Measurements from ENCODE around the gene GCH1. TPM values are rescaled to one million over a fixed set of nuclear protein-coding genes. Genes with fewer than 3 reads are reported as not detected.

Gene GCH1
- total RNA-seq, 1 experiment from 2014 or later, result 7.7 TPM

DNA sequence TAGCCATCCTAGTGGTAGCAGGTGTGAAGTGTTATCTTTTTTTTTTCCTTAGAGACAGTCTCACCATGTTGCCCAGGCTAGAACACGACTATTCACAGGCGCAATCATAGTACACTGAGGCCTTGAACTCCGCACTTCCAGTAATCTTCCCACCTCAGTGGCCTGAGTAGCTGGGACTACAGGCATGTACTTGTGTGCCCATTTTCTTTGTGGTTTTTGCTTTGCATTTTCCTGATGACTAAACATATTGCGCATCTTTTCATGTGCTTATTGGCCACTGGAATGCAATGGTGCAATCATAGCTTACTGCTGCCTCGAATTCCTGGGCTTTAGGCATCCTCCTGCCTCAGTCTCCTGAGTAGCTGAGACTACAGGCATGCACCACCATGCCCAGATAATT lies 33.3 kb upstream of the GCH1 start:
- no TSS peak for BruUV-seq (replicated peaks)
- POLR2A ChIA-PET (ENCODE audit: low non-redundant PET), result no interaction called here
- Histone ChIP-seq H3K27me3 (replicated peaks; ENCODE audit: insufficient read depth, low read depth, low read length, poor library complexity) (no peaks in the 10 kb centered on the region), H3K27ac (ENCODE audit: low read depth, low read length, poor library complexity, severe bottlenecking) (no peak overlapping the region), H3K4me1 (ENCODE audit: insufficient read depth, low read length, poor library complexity, severe bottlenecking) (peaks cover 4% of the 10 kb centered on the region), H3K36me3 (ENCODE audit: insufficient read depth, low read length, poor library complexity, severe bottlenecking) (peaks cover 9% of the 10 kb centered on the region), H3K4me3 (ENCODE audit: low read depth, low read length, poor library complexity, severe bottlenecking) (no peak overlapping the region), H3K9me3 (ENCODE audit: low read depth, low read length, poor library complexity, severe bottlenecking) (no peaks in the 10 kb centered on the region)
- TF ChIP-seq, protein P1, sequence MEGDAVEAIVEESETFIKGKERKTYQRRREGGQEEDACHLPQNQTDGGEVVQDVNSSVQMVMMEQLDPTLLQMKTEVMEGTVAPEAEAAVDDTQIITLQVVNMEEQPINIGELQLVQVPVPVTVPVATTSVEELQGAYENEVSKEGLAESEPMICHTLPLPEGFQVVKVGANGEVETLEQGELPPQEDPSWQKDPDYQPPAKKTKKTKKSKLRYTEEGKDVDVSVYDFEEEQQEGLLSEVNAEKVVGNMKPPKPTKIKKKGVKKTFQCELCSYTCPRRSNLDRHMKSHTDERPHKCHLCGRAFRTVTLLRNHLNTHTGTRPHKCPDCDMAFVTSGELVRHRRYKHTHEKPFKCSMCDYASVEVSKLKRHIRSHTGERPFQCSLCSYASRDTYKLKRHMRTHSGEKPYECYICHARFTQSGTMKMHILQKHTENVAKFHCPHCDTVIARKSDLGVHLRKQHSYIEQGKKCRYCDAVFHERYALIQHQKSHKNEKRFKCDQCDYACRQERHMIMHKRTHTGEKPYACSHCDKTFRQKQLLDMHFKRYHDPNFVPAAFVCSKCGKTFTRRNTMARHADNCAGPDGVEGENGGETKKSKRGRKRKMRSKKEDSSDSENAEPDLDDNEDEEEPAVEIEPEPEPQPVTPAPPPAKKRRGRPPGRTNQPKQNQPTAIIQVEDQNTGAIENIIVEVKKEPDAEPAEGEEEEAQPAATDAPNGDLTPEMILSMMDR (conservative IDR thresholded peaks at IDR 0.05; ENCODE audit: low read depth, low read length), result no peak
- TF ChIP-seq EZH2 (IDR thresholded peaks at IDR 0.05; ENCODE audit: borderline replicate concordance, low read depth, low read length, poor library complexity, severe bottlenecking), result no peak
- CTCF ChIA-PET, result no interaction called here
- intact Hi-C loops (cut with micrococcal nuclease; ENCODE audit: unreplicated experiment), result no loop called here
- DNase-seq (ENCODE audit: low spot score), result no peak

DNA sequence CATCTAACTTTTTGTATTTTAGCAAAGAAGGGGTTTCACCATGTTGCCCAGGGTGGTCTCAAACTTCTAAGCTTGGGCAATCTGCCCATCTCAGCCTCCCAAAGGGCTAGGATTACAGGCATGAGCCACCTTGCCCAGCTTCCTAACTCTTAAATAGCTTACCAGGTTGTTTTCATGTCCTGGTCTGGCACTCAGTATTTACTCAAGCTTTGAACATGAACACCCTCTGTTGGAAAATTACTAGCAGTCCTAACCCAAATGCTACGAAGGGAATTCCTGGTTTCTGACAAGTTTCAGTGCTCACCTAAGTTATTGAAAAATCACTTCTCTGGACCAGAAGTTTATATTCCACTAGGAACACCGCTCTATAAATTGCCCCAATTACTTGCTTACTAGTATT lies 32.5 kb upstream of the GCH1 start:
- Histone ChIP-seq H3K36me3 (ENCODE audit: insufficient read depth, low read length, poor library complexity, severe bottlenecking) (peaks cover under 1% of the 10 kb centered on the region), H3K27ac (ENCODE audit: low read depth, low read length, poor library complexity, severe bottlenecking) (no peak overlapping the region), H3K4me1 (ENCODE audit: insufficient read depth, low read length, poor library complexity, severe bottlenecking) (peaks cover 6% of the 10 kb centered on the region), H3K9me3 (ENCODE audit: low read depth, low read length, poor library complexity, severe bottlenecking) (no peaks in the 10 kb centered on the region), H3K27me3 (replicated peaks; ENCODE audit: insufficient read depth, low read depth, low read length, poor library complexity) (no peaks in the 10 kb centered on the region), H3K4me3 (ENCODE audit: low read depth, low read length, poor library complexity, severe bottlenecking) (no peak overlapping the region)
- ChIA-PET POLR2A (ENCODE audit: low non-redundant PET) (no interaction called here), CTCF (no interaction called here)
- no peak for DNase-seq (ENCODE audit: low spot score)
- intact Hi-C loops (cut with micrococcal nuclease; ENCODE audit: unreplicated experiment), result no loop called here
- no peak for TF ChIP-seq EZH2 (IDR thresholded peaks at IDR 0.05; ENCODE audit: borderline replicate concordance, low read depth, low read length, poor library complexity, severe bottlenecking)
- TF ChIP-seq, protein P1 (conservative IDR thresholded peaks at IDR 0.05; ENCODE audit: low read depth, low read length), result no peak
- BruUV-seq (replicated peaks), result no TSS peak

DNA sequence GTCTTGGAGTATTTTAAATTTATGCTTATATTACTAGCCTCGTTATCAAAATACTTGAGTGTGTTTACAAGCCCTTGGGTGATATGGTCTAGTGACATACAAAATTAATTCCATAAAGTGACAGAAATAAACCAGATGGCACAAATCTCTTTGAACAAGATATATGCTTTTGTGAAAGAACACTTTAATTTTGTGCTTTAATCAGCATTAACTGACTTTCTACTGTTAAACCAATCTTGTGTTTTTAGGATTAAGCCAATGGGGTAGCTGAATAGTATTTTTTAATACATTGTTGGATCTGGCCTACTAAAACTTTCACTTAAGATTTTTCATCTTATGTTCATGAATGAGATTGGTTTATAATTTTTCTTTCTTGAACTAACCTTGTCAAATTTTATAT lies 30.4 kb upstream of the GCH1 start:
- Histone ChIP-seq H3K4me3 (ENCODE audit: low read depth, low read length, poor library complexity, severe bottlenecking) (no peak overlapping the region), H3K27me3 (replicated peaks; ENCODE audit: insufficient read depth, low read depth, low read length, poor library complexity) (no peaks in the 10 kb centered on the region), H3K9me3 (ENCODE audit: low read depth, low read length, poor library complexity, severe bottlenecking) (no peaks in the 10 kb centered on the region), H3K27ac (ENCODE audit: low read depth, low read length, poor library complexity, severe bottlenecking) (no peak overlapping the region), H3K36me3 (ENCODE audit: insufficient read depth, low read length, poor library complexity, severe bottlenecking) (no peaks in the 10 kb centered on the region), H3K4me1 (ENCODE audit: insufficient read depth, low read length, poor library complexity, severe bottlenecking) (peaks cover 6% of the 10 kb centered on the region)
- BruUV-seq (replicated peaks), result no TSS peak
- CTCF ChIA-PET, result no interaction called here
- intact Hi-C loops (cut with micrococcal nuclease; ENCODE audit: unreplicated experiment), result no loop called here
- POLR2A ChIA-PET (ENCODE audit: low non-redundant PET), result no interaction called here
- no peak for TF ChIP-seq EZH2 (IDR thresholded peaks at IDR 0.05; ENCODE audit: borderline replicate concordance, low read depth, low read length, poor library complexity, severe bottlenecking)
- TF ChIP-seq, protein P1 (conservative IDR thresholded peaks at IDR 0.05; ENCODE audit: low read depth, low read length), result no peak
- no peak for DNase-seq (ENCODE audit: low spot score)
